Adrenal gland (tissue), 19 donors: ENCODE data around the gene TEKT3. TPM values are rescaled to one million over a fixed set of nuclear protein-coding genes. Genes with fewer than 3 reads are reported as not detected.
A peak's percentile ranks its signal among the peaks of the same experiment; 100 is the strongest.

ENCODE experiments used
- DNase-seq, 7 donors: peaks; one replicate each; pipeline ENCODE4 v3.0.0-alpha.2; 2019 to 2020
- H3K27ac ChIP-seq, 5 donors: fragments of 200-600 bp; sonication (generic) in 4 of 5; 1 replicate in 3 of 5; 2 replicates in 2 of 5; pipeline versions ENCODE4 v1.5.1 to v1.8.0; 2016 to 2020; ENCODE audit warnings: mild to moderate bottlenecking in 1 of 5
- H3K27me3 ChIP-seq: fragments of 200-600 bp; 2 replicates; pipeline ENCODE4 v1.8.0; 2021
- H3K36me3 ChIP-seq, 2 donors: fragments of 200-600 bp; replicated peaks in 1 of 2; 1 replicate in 1 of 2; 2 replicates in 1 of 2; pipeline versions ENCODE4 v1.5.1 to v1.8.0; 2018 to 2022
- H3K4me1 ChIP-seq, 2 donors: fragments of 200-600 bp; replicated peaks in 1 of 2; 1 replicate in 1 of 2; 2 replicates in 1 of 2; pipeline versions ENCODE4 v1.5.1 to v1.8.0; 2018 to 2021
- H3K4me3 ChIP-seq, 4 donors: fragments of 200-600 bp; sonication (generic) in 3 of 4; one replicate each; pipeline ENCODE4 v1.5.1; 2016 to 2018
- H3K9me3 ChIP-seq, 3 donors: fragments of 200-600 bp; sonication (generic) in 1 of 3; replicated peaks in 1 of 3; 1 replicate in 2 of 3; 2 replicates in 1 of 3; pipeline versions ENCODE4 v1.5.1 to v1.8.0; 2016 to 2021
- POLR2A ChIP-seq, 2 donors: fragments of 450-650 bp; IDR thresholded peaks; one replicate each; pipeline ENCODE4 v1.6.1; 2017; ENCODE audit warnings: antibody characterized with exemption in 2 of 2, mild to moderate bottlenecking in 2 of 2, moderate library complexity in 1 of 2
- WGBS, 4 donors: extraction: QIAGEN DNeasy Blood & Tissue Kit in 2 of 4; methylation state at CpG; one replicate each; pipeline versions ENCODE4 v1.1.5 to v1.1.7; 2013 to 2017; 5-methylcytosine and 5-hydroxymethylcytosine counted together
- intact Hi-C, 2 donors: fragments of 100-400 bp; cut with DNase I; formaldehyde crosslinking; loops; one replicate each; pipeline versions ENCODE4 v1.14.1 to v1.15.0; 2022 to 2023
- long read RNA-seq, 10 donors: library from polyadenylated mRNA in 3 of 10; unstranded in 2 of 10; stranded (forward) in 1 of 10; transcript quantifications; one replicate each; pipeline ENCODE4 v2.0.0 and lab custom pipeline, GENCODE V29; 2021 to 2026
- polyA plus RNA-seq, 3 donors: library from polyadenylated mRNA; stranded (reverse); fragments of 200-250 nt in 2 of 3; fragments of 350-450 nt in 1 of 3; fragmentation: Illumina TruSeq in 1 of 3; extraction: RNeasy Lipid Tissue Mini Kit (QIAGEN cat#74804) in 1 of 3; gene quantifications; one replicate each; pipeline ENCODE4 v1.2.3, GENCODE V29; 2013 to 2014
- total RNA-seq, 9 donors: library from RNA; depleted of rRNA in 4 of 9; stranded (reverse); fragments of >200 nt in 4 of 9; fragments of 120-200 nt in 1 of 9; fragmentation: NEBNext Ultra II Directional in 1 of 9; extraction: Animal tissue kit (Norgen Biotek cat#: 25700) in 1 of 9; gene quantifications; one replicate each; pipeline versions ENCODE4 v1.1.0 to v1.2.4, GENCODE V29; 2013 to 2023
- TF ChIP-seq, protein P1 (sequence below), 6 experiments: fragments of 450-650 bp in 4 of 6; fragments of 200-600 bp in 2 of 6; sonication (generic) in 1 of 6; IDR thresholded peaks; 1 replicate in 5 of 6; 2 replicates in 1 of 6; pipeline versions ENCODE4 v1.5.1 to v1.8.0; 2016 to 2021; ENCODE audit warnings: antibody characterized with exemption in 6 of 6, mild to moderate bottlenecking in 2 of 6, moderate library complexity in 1 of 6
- donor health status: healthy with polysubstance abuse.
- donor health status: Bipolar disorder and iron deficiency.
- donor health status: DM: yes; HTN: yes; CAD: no.
- donor health status: DM: no; HTN: no; CAD: no.
- donor health status: DM: no; HTN: no; CAD: no.
- donor health status: DM: yes; HTN: yes; CAD: no.

TEKT3 gene
- total RNA-seq: 1 to 10 TPM in 3 of 9 donors, under 1 TPM in 4, not detected in 2; 0.39 to 5.5 (median 0.90) TPM
- polyA plus RNA-seq: 1 to 10 TPM; 1.2 to 2.1 (median 1.7) TPM
- long read RNA-seq, donor 1: 0 reads
- long read RNA-seq, donor 2: 0 reads
- long read RNA-seq, donor 3: 0 reads
- long read RNA-seq, donor 4: 0 reads
- long read RNA-seq, donor 5: 0 reads
- long read RNA-seq, donor 6: 0 reads
- long read RNA-seq, donor 7: 0 reads
- long read RNA-seq, donor 8: 0 reads
- long read RNA-seq, donor 9: 0 reads
- long read RNA-seq, donor 10: 0 reads

DNA sequence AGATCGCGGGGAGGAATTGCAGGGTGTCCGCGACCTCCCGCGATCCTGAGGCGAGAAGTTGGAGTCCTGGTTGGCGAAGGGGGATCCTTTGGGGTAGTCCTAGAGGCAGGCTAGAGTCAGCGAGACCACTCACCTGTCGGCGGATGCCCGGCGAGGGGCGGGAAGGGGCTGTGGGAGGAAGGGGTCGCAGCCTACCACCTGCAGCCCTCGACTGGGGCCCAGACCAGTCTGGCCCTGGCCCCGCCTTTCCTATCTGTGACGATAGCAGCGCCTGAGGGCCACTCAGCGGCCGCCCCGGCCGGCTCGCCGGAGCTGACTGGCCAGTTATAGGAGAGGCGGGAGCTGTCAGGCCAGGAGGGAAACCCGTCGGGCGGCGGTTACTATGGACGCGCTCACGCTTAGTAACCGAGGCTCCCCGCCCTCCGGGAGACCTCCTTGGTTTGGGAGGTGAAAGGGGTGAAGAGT, at the start of gene TEKT3:
Gene TEKT3 (minus strand): TSS at position 213 of the 465 bp plus-strand sequence. CDS start 10,012 bp downstream, outside the sequence.
- peak; percentile 72 to 91 (median 77) for DNase-seq
- Histone ChIP-seq H3K36me3 (no peaks in the 10 kb centered on the region), H3K4me3 (peak within 1 kb of the TSS in 2 of 4 donors; percentile 26 to 53), H3K27ac (peak within 1 kb of the TSS in 1 of 5 donors; percentile 35), H3K9me3 (no peaks in the 10 kb centered on the region), H3K4me1 (peaks cover 0 to 12% of the 10 kb centered on the region in 2 donors), H3K27me3 (peaks cover 13% of the 10 kb centered on the region)
- TF ChIP-seq, protein P1, sequence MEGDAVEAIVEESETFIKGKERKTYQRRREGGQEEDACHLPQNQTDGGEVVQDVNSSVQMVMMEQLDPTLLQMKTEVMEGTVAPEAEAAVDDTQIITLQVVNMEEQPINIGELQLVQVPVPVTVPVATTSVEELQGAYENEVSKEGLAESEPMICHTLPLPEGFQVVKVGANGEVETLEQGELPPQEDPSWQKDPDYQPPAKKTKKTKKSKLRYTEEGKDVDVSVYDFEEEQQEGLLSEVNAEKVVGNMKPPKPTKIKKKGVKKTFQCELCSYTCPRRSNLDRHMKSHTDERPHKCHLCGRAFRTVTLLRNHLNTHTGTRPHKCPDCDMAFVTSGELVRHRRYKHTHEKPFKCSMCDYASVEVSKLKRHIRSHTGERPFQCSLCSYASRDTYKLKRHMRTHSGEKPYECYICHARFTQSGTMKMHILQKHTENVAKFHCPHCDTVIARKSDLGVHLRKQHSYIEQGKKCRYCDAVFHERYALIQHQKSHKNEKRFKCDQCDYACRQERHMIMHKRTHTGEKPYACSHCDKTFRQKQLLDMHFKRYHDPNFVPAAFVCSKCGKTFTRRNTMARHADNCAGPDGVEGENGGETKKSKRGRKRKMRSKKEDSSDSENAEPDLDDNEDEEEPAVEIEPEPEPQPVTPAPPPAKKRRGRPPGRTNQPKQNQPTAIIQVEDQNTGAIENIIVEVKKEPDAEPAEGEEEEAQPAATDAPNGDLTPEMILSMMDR (IDR thresholded peaks at IDR 0.05): no peak
- no peak for TF ChIP-seq POLR2A (IDR thresholded peaks at IDR 0.05)
- intact Hi-C loops: no loop called here
- 2 to 8% (median 2%) methylated on average over 8 to 36 of the region's 36 CpGs for WGBS, 4 donors

DNA sequence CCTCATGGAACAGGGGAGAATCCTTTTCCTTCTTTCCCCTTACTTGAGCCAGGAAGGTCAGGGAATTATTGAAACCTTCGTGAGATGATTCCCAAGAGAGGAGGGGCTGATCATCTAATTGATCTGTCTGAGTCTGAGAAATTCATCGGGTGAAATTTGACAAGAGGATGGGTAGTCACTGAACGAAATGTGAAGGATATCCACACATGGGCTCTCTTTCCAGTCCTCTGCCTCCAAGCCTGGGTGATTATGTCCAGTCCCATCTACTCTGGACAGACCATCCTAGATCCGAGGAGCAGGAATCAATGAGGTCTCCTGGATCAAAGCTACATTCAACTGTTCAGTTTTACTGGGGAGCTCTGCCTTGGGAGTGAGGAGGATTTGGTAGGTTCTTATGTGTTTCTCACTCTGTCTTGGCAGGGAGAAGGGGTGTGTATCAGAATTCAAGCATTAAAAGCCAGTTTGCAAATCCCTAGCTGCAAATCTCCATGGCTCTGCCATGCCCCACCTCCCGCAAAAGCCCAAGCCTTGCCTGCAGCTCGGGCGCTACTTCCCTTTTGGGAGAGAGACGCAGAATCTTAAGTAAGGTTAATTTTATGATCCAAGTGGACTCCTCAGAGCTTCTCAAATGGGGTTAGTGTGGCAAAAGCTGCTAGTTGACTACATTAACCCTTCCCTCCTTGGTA, 47.1 kb upstream of the TEKT3 start:
- TF ChIP-seq POLR2A (IDR thresholded peaks at IDR 0.05): no peak
- TF ChIP-seq, protein P1 (IDR thresholded peaks at IDR 0.05): no peak
- Histone ChIP-seq H3K36me3 (no peaks in the 10 kb centered on the region), H3K27me3 (no peaks in the 10 kb centered on the region), H3K4me3 (no peak overlapping the region), H3K9me3 (no peaks in the 10 kb centered on the region), H3K4me1 (peaks cover 5 to 6% of the 10 kb centered on the region in 2 donors), H3K27ac (no peak overlapping the region)
- no peak for DNase-seq
- WGBS, 4 donors: 72 to 87% (median 82%) methylated on average over 8 of the region's 8 CpGs
- intact Hi-C loops: no loop called here

DNA sequence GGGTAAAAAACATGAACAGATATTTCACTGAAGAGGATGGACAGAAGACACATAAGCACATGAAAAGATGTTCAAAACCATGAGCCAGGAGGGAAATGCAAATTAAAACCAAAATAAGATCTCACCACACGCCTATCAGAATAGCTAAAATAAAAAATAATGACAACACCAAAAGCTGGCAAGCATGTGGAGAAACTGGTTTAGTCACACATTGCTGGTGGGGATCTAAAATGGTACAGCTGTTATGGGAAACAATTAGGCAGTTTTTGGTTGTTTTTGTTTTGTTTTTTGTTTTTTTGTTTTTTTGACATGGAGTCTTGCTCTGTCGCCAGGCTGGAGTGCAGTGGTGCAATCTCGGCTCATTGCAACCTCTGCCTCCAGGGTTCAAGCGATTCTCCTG, 44.7 kb upstream of the TEKT3 start:
- no peaks in the 10 kb centered on the region for H3K27me3 ChIP-seq
- peaks cover 6 to 7% of the 10 kb centered on the region in 2 donors for H3K4me1 ChIP-seq
- TF ChIP-seq POLR2A (IDR thresholded peaks at IDR 0.05): no peak
- TF ChIP-seq, protein P1 (IDR thresholded peaks at IDR 0.05): no peak
- WGBS, 4 donors: 87 to 98% (median 90%) methylated on average over 4 of the region's 4 CpGs
- no peak for DNase-seq
- no peak overlapping the region for H3K4me3 ChIP-seq
- H3K9me3 ChIP-seq: no peaks in the 10 kb centered on the region
- H3K36me3 ChIP-seq: no peaks in the 10 kb centered on the region
- no peak overlapping the region for H3K27ac ChIP-seq
- intact Hi-C loops: no loop called here

DNA sequence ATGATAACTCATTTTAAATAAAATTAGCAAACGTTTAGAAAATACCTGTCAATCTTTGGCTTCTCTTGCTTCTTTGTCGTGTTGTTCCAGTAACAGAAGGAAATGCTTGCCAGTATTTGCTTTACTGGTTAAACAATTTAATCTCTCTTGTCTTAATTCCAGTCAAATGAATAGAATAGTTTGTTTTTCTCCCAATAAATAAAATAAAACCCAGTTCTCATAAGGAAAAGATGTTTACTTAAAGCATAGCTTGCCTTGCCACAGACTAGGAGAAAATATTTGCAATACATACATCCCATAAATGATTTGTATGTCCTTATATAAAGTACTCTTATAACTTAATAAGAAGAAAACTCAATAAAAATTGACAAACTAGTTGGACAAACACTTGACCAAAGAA, 43.9 kb upstream of the TEKT3 start:
- Histone ChIP-seq H3K27ac (no peak overlapping the region), H3K4me1 (peaks cover 6 to 7% of the 10 kb centered on the region in 2 donors)

More for the DNA sequence above, 43.9 kb upstream of the TEKT3 start:
- DNase-seq: no peak
- H3K9me3 ChIP-seq: no peaks in the 10 kb centered on the region
- no peaks in the 10 kb centered on the region for H3K27me3 ChIP-seq
- no peaks in the 10 kb centered on the region for H3K36me3 ChIP-seq
- TF ChIP-seq, protein P1 (IDR thresholded peaks at IDR 0.05): no peak
- TF ChIP-seq POLR2A (IDR thresholded peaks at IDR 0.05): no peak
- WGBS, 4 donors: 56 to 62% (median 58%) methylated on average over 2 of the region's 2 CpGs
- H3K4me3 ChIP-seq: no peak overlapping the region
- intact Hi-C loops: no loop called here
